WTC11 (cell line): ENCODE data around the gene RACK1. TPM values are rescaled to one million over a fixed set of nuclear protein-coding genes. Genes with fewer than 3 reads are reported as not detected.

Source experiments
- ATAC-seq: fragments of 200-7000 bp; cut with Tn5 transposase; 2 replicates; pipeline ENCODE4 v1.10.0; 2021; ENCODE audit warnings: mild to moderate bottlenecking, moderate library complexity
- CTCF ChIA-PET: fragments of 300-600 bp; sonication (Branson Sonifier 250); formaldehyde crosslinking; loops from one replicate; lab custom pipeline; 2021; ENCODE audit warnings: antibody characterized with exemption; lab: Charles Lee
- POLR2A ChIA-PET: fragments of 350-600 bp; sonication (Branson Sonifier 250); formaldehyde crosslinking; loops from one replicate; lab custom pipeline; 2021; ENCODE audit warnings: antibody characterized with exemption; lab: Charles Lee
- DNase-seq: peaks from one replicate; pipeline ENCODE4 v3.0.0; 2021; ENCODE audit warnings: low spot score
- H3K27ac Mint-ChIP-seq: 2 replicates; pipeline ENCODE4 v1.8.0; 2021; ENCODE audit warnings: mixed read lengths
- H3K27me3 Mint-ChIP-seq: 2 replicates; pipeline ENCODE4 v1.8.0; 2021; ENCODE audit warnings: low read depth, mild to moderate bottlenecking, moderate library complexity, mixed read lengths
- H3K36me3 Mint-ChIP-seq: 2 replicates; pipeline ENCODE4 v1.8.0; 2021; ENCODE audit warnings: mixed read lengths
- H3K4me1 Mint-ChIP-seq: 2 replicates; pipeline ENCODE4 v1.8.0; 2022; ENCODE audit warnings: mixed read lengths
- H3K4me3 Mint-ChIP-seq: 2 replicates; pipeline ENCODE4 v1.8.0; 2021; ENCODE audit warnings: mild to moderate bottlenecking, moderate library complexity, mixed read lengths
- H3K9me3 Mint-ChIP-seq: 2 replicates; pipeline ENCODE4 v1.8.0; 2021; ENCODE audit warnings: mixed read lengths
- ARID4B ChIP-seq: sonication (generic); formaldehyde crosslinking; IDR thresholded peaks from 2 replicates; pipeline ENCODE4 v1.8.0; 2023; ENCODE audit warnings: missing genetic modification reagents, mild to moderate bottlenecking, borderline replicate concordance
- ATF3 ChIP-seq: sonication (generic); formaldehyde crosslinking; conservative IDR thresholded peaks from 2 replicates; pipeline ENCODE4 v1.8.1; 2022; ENCODE audit warnings: mild to moderate bottlenecking, missing genetic modification reagents
- CBFB ChIP-seq: sonication (generic); formaldehyde crosslinking; IDR thresholded peaks from 2 replicates; pipeline ENCODE4 v1.8.1; 2022; ENCODE audit warnings: mild to moderate bottlenecking, low read depth, missing genetic modification reagents
- CREM ChIP-seq: sonication (generic); formaldehyde crosslinking; IDR thresholded peaks from 2 replicates; pipeline ENCODE4 v1.8.1; 2022; ENCODE audit warnings: mild to moderate bottlenecking, missing genetic modification reagents, moderate library complexity
- E2F4 ChIP-seq: sonication (generic); formaldehyde crosslinking; IDR thresholded peaks from 2 replicates; pipeline ENCODE4 v1.8.1; 2022; ENCODE audit warnings: low read depth, mild to moderate bottlenecking, moderate library complexity, missing genetic modification reagents, borderline replicate concordance
- ERG ChIP-seq: fragments of 250-450 bp; sonication (Bioruptor Pico); IDR thresholded peaks from 2 replicates; pipeline ENCODE4 v1.8.0; 2021; ENCODE audit warnings: mild to moderate bottlenecking
- HMGXB4 ChIP-seq: sonication (generic); formaldehyde crosslinking; IDR thresholded peaks from 2 replicates; pipeline ENCODE4 v1.8.1; 2023; ENCODE audit warnings: mild to moderate bottlenecking, moderate library complexity, missing genetic modification reagents
- IRF1 ChIP-seq: sonication (generic); formaldehyde crosslinking; IDR thresholded peaks from 2 replicates; pipeline ENCODE4 v1.8.0; 2023; ENCODE audit warnings: missing genetic modification reagents
- JUN ChIP-seq: sonication (generic); formaldehyde crosslinking; IDR thresholded peaks from 2 replicates; pipeline ENCODE4 v1.8.0; 2023; ENCODE audit warnings: mild to moderate bottlenecking, missing genetic modification reagents
- MLX ChIP-seq: sonication (generic); formaldehyde crosslinking; IDR thresholded peaks from 2 replicates; pipeline ENCODE4 v1.8.1; 2023; ENCODE audit warnings: mild to moderate bottlenecking, missing genetic modification reagents, moderate library complexity
- NFE2L1 ChIP-seq: sonication (generic); formaldehyde crosslinking; IDR thresholded peaks from 2 replicates; pipeline ENCODE4 v1.8.1; 2023; ENCODE audit warnings: missing genetic modification reagents
- OVOL2 ChIP-seq: fragments of 250-450 bp; sonication (Bioruptor Pico); IDR thresholded peaks from 2 replicates; pipeline ENCODE4 v1.9.0; 2021; ENCODE audit warnings: mild to moderate bottlenecking, borderline replicate concordance
- ZBTB43 ChIP-seq: sonication (generic); formaldehyde crosslinking; IDR thresholded peaks from 2 replicates; pipeline ENCODE4 v1.8.1; 2023; ENCODE audit warnings: mild to moderate bottlenecking, missing genetic modification reagents
- ZNF121 ChIP-seq: sonication (generic); formaldehyde crosslinking; IDR thresholded peaks from 2 replicates; pipeline ENCODE4 v1.8.0; 2023; ENCODE audit warnings: missing genetic modification reagents
- ZNF263 ChIP-seq: sonication (generic); formaldehyde crosslinking; IDR thresholded peaks from 2 replicates; pipeline ENCODE4 v1.8.1; 2022; ENCODE audit warnings: low read depth, mild to moderate bottlenecking, moderate library complexity, missing genetic modification reagents
- ZNF396 ChIP-seq: fragments of 250-450 bp; sonication (Bioruptor Pico); IDR thresholded peaks from 2 replicates; pipeline ENCODE4 v1.8.0; 2021; ENCODE audit warnings: mild to moderate bottlenecking, moderate library complexity, borderline replicate concordance
- ZNF416 ChIP-seq: fragments of 250-450 bp; sonication (Bioruptor Pico); IDR thresholded peaks from 2 replicates; pipeline ENCODE4 v1.9.0; 2021; ENCODE audit warnings: mild to moderate bottlenecking, inconsistent platforms
- ZNF423 ChIP-seq: fragments of 250-450 bp; sonication (Bioruptor Pico); IDR thresholded peaks from 2 replicates; pipeline ENCODE4 v2.1.2; 2022; ENCODE audit warnings: mild to moderate bottlenecking, moderate library complexity
- total RNA-seq: library from RNA; stranded (reverse); gene quantifications from 3 replicates; pipeline ENCODE4 v1.2.3, GENCODE V29; 2021

RACK1 gene
- total RNA-seq, 1 experiment from 2014 or later = 2,360 TPM

- TF ChIP-seq ZNF396 (CRISPR knock-in tag) (no peak), ZNF263 (CRISPR knock-in tag) (no peak), ERG (no peak), ZNF423 (CRISPR knock-in tag) (no peak), ZNF416 (CRISPR knock-in tag) (no peak), E2F4 (CRISPR knock-in tag) (no peak), ARID4B (CRISPR knock-in tag) (no peak), HMGXB4 (CRISPR knock-in tag) (no peak)
Observed at GRCh38 chr5:181212934-181213333, 30.8 kb downstream of the RACK1 start (continued).

GRCh38 chr5:181212080-181212479 lies 31.6 kb downstream of the RACK1 start:
- H3K4me1 Mint-ChIP-seq = peaks cover 16% of the 10 kb centered on the region
- no peak for TF ChIP-seq ZNF121 (CRISPR knock-in tag)
- TF ChIP-seq NFE2L1 = no peak
- no peak for TF ChIP-seq CREM
- no peak for TF ChIP-seq OVOL2
- no peak for TF ChIP-seq ATF3 (CRISPR knock-in tag)
- TF ChIP-seq CBFB (CRISPR knock-in tag) = no peak
- no peak for TF ChIP-seq MLX (CRISPR knock-in tag)
- no peak for TF ChIP-seq ZNF396 (CRISPR knock-in tag)
- no peak for TF ChIP-seq IRF1 (CRISPR knock-in tag)
- no peak for TF ChIP-seq JUN (CRISPR knock-in tag)
- TF ChIP-seq E2F4 (CRISPR knock-in tag) = no peak
- TF ChIP-seq ZBTB43 (CRISPR knock-in tag) = no peak
- H3K27ac Mint-ChIP-seq = no peak overlapping the region
- POLR2A ChIA-PET = no interaction called here
- no peak for DNase-seq
- CTCF ChIA-PET = interaction anchor here (0.6 to 1.1 kb wide), 2 partner anchors 17 to 352 kb away, joined by 3 read pairs; no protein-coding TSS in a partner anchor
- no peak overlapping the region for H3K4me3 Mint-ChIP-seq
- 0 out of 2 replicates have a peak, but pooled peaks cover 3% of the 10 kb centered on the region for H3K36me3 Mint-ChIP-seq
- H3K27me3 Mint-ChIP-seq = peaks cover 19% of the 10 kb centered on the region
- ATAC-seq = no peak
- no peaks in the 10 kb centered on the region for H3K9me3 Mint-ChIP-seq
